HG03108 (cell line): ENCODE measurements around the gene RAB43.
"Not testable (repeated sequence)": the region's sequence is repeated elsewhere in the genome, so short reads cannot be mapped to it uniquely, and the experiment has no call there.

Experiments used
- ATAC-seq: cut with Tn5 transposase; IDR thresholded peaks from one replicate; pipeline ENCODE4 v1.9.1; 2021; ENCODE audit warnings: moderate library complexity; ENCODE audit not compliant: unreplicated experiment

Gene RAB43

GRCh38 chr3:129121792-129122411 lies at the start of gene RAB43:
TSS of gene RAB43 (minus strand) at chr3:129121804. CDS start at chr3:129121489, 315 bp downstream.
- ATAC-seq: peak; percentile 32

- ATAC-seq: no peak
Observed at GRCh38 chr3:129166579-129167332, 45.2 kb upstream of the RAB43 start.

GRCh38 chr3:129165594-129165993 lies 44.0 kb upstream of the RAB43 start:
- ATAC-seq: not testable (repeated sequence)

GRCh38 chr3:129164500-129164899 lies 42.9 kb upstream of the RAB43 start:
- no peak for ATAC-seq

GRCh38 chr3:129162729-129163579 lies 41.4 kb upstream of the RAB43 start:
- no peak for ATAC-seq

GRCh38 chr3:129161860-129162271 lies 40.3 kb upstream of the RAB43 start:
- no peak for ATAC-seq

- ATAC-seq: peak; percentile 73
Observed at GRCh38 chr3:129160891-129161859, 39.6 kb upstream of the RAB43 start, which contains the start of gene ISY1. TSS of gene ISY1 (minus strand) at chr3:129161063. CDS start at chr3:129160975, 88 bp downstream.

GRCh38 chr3:129144786-129145185 lies 23.2 kb upstream of the RAB43 start:
- ATAC-seq: no peak

- ATAC-seq: not testable (repeated sequence)
Observed at GRCh38 chr3:129141011-129141410, 19.4 kb upstream of the RAB43 start.

- no peak for ATAC-seq
Observed at GRCh38 chr3:129139911-129140310, 18.3 kb upstream of the RAB43 start.

GRCh38 chr3:129136275-129136674 lies 14.7 kb upstream of the RAB43 start:
- not testable (repeated sequence) for ATAC-seq

GRCh38 chr3:129132097-129132866 lies 10.7 kb upstream of the RAB43 start:
- no peak for ATAC-seq

GRCh38 chr3:129131465-129132088 lies 10.0 kb upstream of the RAB43 start:
- ATAC-seq: no peak

GRCh38 chr3:129130291-129130813 lies 8.7 kb upstream of the RAB43 start:
- ATAC-seq: no peak

GRCh38 chr3:129128357-129129155 lies 7.0 kb upstream of the RAB43 start:
- ATAC-seq: no peak

GRCh38 chr3:129126726-129127280 lies 5.2 kb upstream of the RAB43 start:
- ATAC-seq: no peak

- no peak for ATAC-seq
Observed at GRCh38 chr3:129123314-129124060, 1.9 kb upstream of the RAB43 start.
